Hepatocyte (in vitro differentiated cells): ENCODE results near the gene MAP4K3. TPM values are rescaled to one million over a fixed set of nuclear protein-coding genes. Genes with fewer than 3 reads are reported as not detected.

ENCODE experiments used
- DNase-seq: peaks from one replicate; pipeline ENCODE4 v3.0.0-alpha.2; 2016; ENCODE audit warnings: low spot score
- H2AFZ ChIP-seq: fragments of 200-600 bp; sonication (generic); 2 replicates; pipeline ENCODE4 v1.6.0; 2016; ENCODE audit warnings: antibody characterized with exemption, mild to moderate bottlenecking
- H3K27ac ChIP-seq: fragments of 200-600 bp; sonication (generic); 2 replicates; pipeline ENCODE4 v1.5.1; 2016; ENCODE audit warnings: mild to moderate bottlenecking
- H3K27me3 ChIP-seq: fragments of 200-600 bp; sonication (generic); 2 replicates; pipeline ENCODE4 v1.6.1; 2016
- H3K36me3 ChIP-seq: fragments of 200-600 bp; sonication (generic); replicated peaks from 2 replicates; pipeline ENCODE4 v1.5.1; 2016; ENCODE audit warnings: low read depth; ENCODE audit not compliant: insufficient read depth
- H3K4me1 ChIP-seq: fragments of 200-600 bp; sonication (generic); 2 replicates; pipeline ENCODE4 v1.5.1; 2016; ENCODE audit warnings: mild to moderate bottlenecking, moderate library complexity; ENCODE audit not compliant: insufficient read depth
- H3K4me2 ChIP-seq: fragments of 200-600 bp; sonication (generic); 2 replicates; pipeline ENCODE4 v1.6.0; 2016
- H3K4me3 ChIP-seq: fragments of 200-600 bp; sonication (generic); 2 replicates; pipeline ENCODE4 v1.5.1; 2016; ENCODE audit warnings: mild to moderate bottlenecking
- H3K79me2 ChIP-seq: fragments of 200-600 bp; sonication (generic); 2 replicates; pipeline ENCODE4 v1.6.0; 2017; ENCODE audit warnings: mild to moderate bottlenecking
- H3K9me2 ChIP-seq: fragments of 200-600 bp; sonication (generic); replicated peaks from 2 replicates; pipeline ENCODE4 v1.6.0; 2017; ENCODE audit warnings: mild to moderate bottlenecking; ENCODE audit not compliant: insufficient read depth
- H3K9me3 ChIP-seq: fragments of 200-600 bp; sonication (generic); 2 replicates; pipeline ENCODE4 v1.5.1; 2016; ENCODE audit warnings: low read depth, mild to moderate bottlenecking
- H4K20me1 ChIP-seq: fragments of 200-600 bp; sonication (generic); 2 replicates; pipeline ENCODE4 v1.6.0; 2016; ENCODE audit warnings: mild to moderate bottlenecking; ENCODE audit not compliant: insufficient read depth, poor library complexity, severe bottlenecking
- CTCF ChIP-seq: fragments of 200-600 bp; sonication (generic); IDR thresholded peaks from 2 replicates; pipeline ENCODE4 v1.5.1; 2016; ENCODE audit warnings: antibody characterized with exemption, mild to moderate bottlenecking; ENCODE audit not compliant: poor library complexity
- EZH2 ChIP-seq: fragments of 200-600 bp; sonication (generic); IDR thresholded peaks from 2 replicates; pipeline ENCODE4 v1.6.1; 2016; ENCODE audit warnings: antibody characterized with exemption, mild to moderate bottlenecking, borderline replicate concordance
- EZH2phosphoT487 ChIP-seq: fragments of 200-600 bp; sonication (generic); IDR thresholded peaks from one replicate; pipeline ENCODE4 v1.6.1; 2018; ENCODE audit warnings: antibody characterized with exemption, mild to moderate bottlenecking, low read depth, moderate library complexity; ENCODE audit not compliant: unreplicated experiment, severe bottlenecking
- WGBS: methylation state at CpG from one replicate; pipeline ENCODE4 v1.1.6; 2016; ENCODE audit warnings: low lambda C conversion rate; ENCODE audit errors: missing lambda C conversion rate; 5-methylcytosine and 5-hydroxymethylcytosine counted together
- polyA plus RNA-seq: library from polyadenylated mRNA; unstranded; fragments of >200 nt; fragmentation: Nextera tagmentation; extraction: Ambion mirVana; gene quantifications from 2 replicates; pipeline ENCODE4 v1.2.1, GENCODE V29; 2016
- total RNA-seq: library from RNA; depleted of rRNA; stranded (reverse); fragments of >200 nt; gene quantifications from 2 replicates; pipeline ENCODE4 v1.2.3, GENCODE V29; 2014

Gene MAP4K3
- total and polyA plus RNA-seq, 2 experiments from 2014 or later = 24.5 to 65.1 TPM

DNA sequence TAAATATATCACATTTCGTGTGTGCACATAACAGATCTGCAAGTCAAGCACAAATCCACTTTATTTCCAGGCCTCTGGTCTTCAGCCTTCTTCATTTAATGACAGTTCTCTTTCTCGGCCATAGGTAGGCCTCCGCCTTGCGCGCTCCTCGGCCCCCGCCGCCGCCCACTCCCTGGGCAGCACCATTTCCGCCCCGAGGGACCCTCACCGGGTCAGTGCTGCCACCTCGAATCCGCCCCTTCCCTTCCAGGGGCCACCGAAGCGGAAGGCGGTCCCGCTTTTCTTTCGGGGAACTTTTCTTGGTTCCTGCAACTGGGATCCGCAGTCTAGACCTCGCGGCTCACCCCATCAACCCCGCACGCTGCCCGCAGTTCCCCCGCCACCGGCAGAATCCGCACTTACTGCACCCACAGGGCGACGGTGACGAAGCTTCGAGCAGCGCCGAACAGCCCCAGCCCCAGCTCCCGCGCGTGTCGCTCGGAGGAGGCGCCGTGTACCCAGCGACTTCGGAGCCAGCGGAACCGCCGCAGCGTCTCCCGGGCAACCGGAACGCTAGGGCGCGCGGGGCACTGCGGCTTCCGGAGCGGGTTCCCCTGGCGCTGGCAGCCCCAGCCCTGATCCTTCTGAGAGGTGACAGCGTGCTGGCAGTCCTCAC, 193.5 kb downstream of the MAP4K3 start, which contains the start of gene CDKL4:
Gene CDKL4, minus strand, starts transcription at position 502 of the 655 bp plus-strand sequence.
- H3K27me3 ChIP-seq = no peaks in the 10 kb centered on the region
- DNase-seq = no peak
- H3K79me2 ChIP-seq = no peaks in the 10 kb centered on the region
- no peaks in the 10 kb centered on the region for H3K9me2 ChIP-seq
- TF ChIP-seq EZH2phosphoT487 = no peak
- no peak for TF ChIP-seq CTCF
- no peak for TF ChIP-seq EZH2
- H3K4me2 ChIP-seq = no peak within 1 kb of the TSS
- WGBS = 98% methylated on average over 49 of the region's 58 CpGs
- H3K36me3 ChIP-seq = no peaks in the 10 kb centered on the region
- no peak within 1 kb of the TSS for H3K4me3 ChIP-seq
- no peak within 1 kb of the TSS for H3K27ac ChIP-seq
- no peak within 1 kb of the TSS for H2AFZ ChIP-seq
- no peaks in the 10 kb centered on the region for H3K4me1 ChIP-seq
- no peaks in the 10 kb centered on the region for H3K9me3 ChIP-seq
- H4K20me1 ChIP-seq = no peaks in the 10 kb centered on the region

- Histone ChIP-seq H3K36me3 (no peaks in the 10 kb centered on the region), H3K27ac (no peak overlapping the region), H3K27me3 (no peaks in the 10 kb centered on the region), H3K9me2 (no peaks in the 10 kb centered on the region), H3K4me2 (no peak overlapping the region), H4K20me1 (no peaks in the 10 kb centered on the region), H3K9me3 (no peaks in the 10 kb centered on the region), H3K79me2 (no peaks in the 10 kb centered on the region), H3K4me3 (no peak overlapping the region), H3K4me1 (no peaks in the 10 kb centered on the region), H2AFZ (no peak overlapping the region)
- WGBS = 55% methylated on average over 4 of the region's 4 CpGs
- no peak for DNase-seq
- TF ChIP-seq EZH2phosphoT487 = no peak
- TF ChIP-seq EZH2 = no peak
- no peak for TF ChIP-seq CTCF
Measured at GRCh38 chr2:39241588-39241987, 195.5 kb downstream of the MAP4K3 start.

- H3K9me3 ChIP-seq = no peaks in the 10 kb centered on the region
- no peak for DNase-seq
- WGBS = 94% methylated on average over 6 of the region's 6 CpGs
- no peaks in the 10 kb centered on the region for H3K27me3 ChIP-seq
- no peaks in the 10 kb centered on the region for H3K4me1 ChIP-seq
- TF ChIP-seq EZH2 (no peak), CTCF (no peak), EZH2phosphoT487 (no peak)
- no peaks in the 10 kb centered on the region for H3K36me3 ChIP-seq
- no peak overlapping the region for H3K4me3 ChIP-seq
- H2AFZ ChIP-seq = no peak overlapping the region
- H3K4me2 ChIP-seq = no peak overlapping the region
- H3K27ac ChIP-seq = no peak overlapping the region
- H3K79me2 ChIP-seq = no peaks in the 10 kb centered on the region
- no peaks in the 10 kb centered on the region for H4K20me1 ChIP-seq
- no peaks in the 10 kb centered on the region for H3K9me2 ChIP-seq
Measured at GRCh38 chr2:39240758-39241157, 196.3 kb downstream of the MAP4K3 start.

GRCh38 chr2:39234754-39235153, 202.3 kb downstream of the MAP4K3 start:
- no peak for TF ChIP-seq CTCF
- TF ChIP-seq EZH2phosphoT487 = no peak
- no peak for TF ChIP-seq EZH2
- no peaks in the 10 kb centered on the region for H3K27me3 ChIP-seq
- WGBS = 88% methylated on average over 1 of the region's 1 CpG
- peak; percentile 29 for DNase-seq
- no peaks in the 10 kb centered on the region for H3K9me2 ChIP-seq
- H4K20me1 ChIP-seq = no peaks in the 10 kb centered on the region
- no peaks in the 10 kb centered on the region for H3K9me3 ChIP-seq
- no peak overlapping the region for H2AFZ ChIP-seq
- H3K4me2 ChIP-seq = no peak overlapping the region
- no peaks in the 10 kb centered on the region for H3K36me3 ChIP-seq
- no peaks in the 10 kb centered on the region for H3K4me1 ChIP-seq
- H3K79me2 ChIP-seq = no peaks in the 10 kb centered on the region
- H3K4me3 ChIP-seq = no peak overlapping the region
- H3K27ac ChIP-seq = no peak overlapping the region
